ENCODE measurements around the gene PANX2. TPM values are rescaled to one million over a fixed set of nuclear protein-coding genes. Genes with fewer than 3 reads are reported as not detected.

The PANX2 gene
- total RNA-seq, 2 donors from 2014 or later = 0.09 to 0.14 TPM

Other genes with a start within 250 kb of the PANX2 start
- gene PIM3, start 210.0 kb upstream of the PANX2 start, total RNA-seq = 100 to 1,000 TPM in 1 of 2 donors, 10 to 100 TPM in 1; 45.6 to 201 TPM
- under 1 TPM; 0.17 to 0.31 TPM for gene IL17REL, start 158.0 kb upstream of the PANX2 start, total RNA-seq
- not detected for gene TTLL8, start 112.4 kb upstream of the PANX2 start, total RNA-seq
- gene MLC1, start 85.3 kb upstream of the PANX2 start, total RNA-seq = under 1 TPM in 1 of 2 donors, not detected in 1; 0.14 TPM
- under 1 TPM in 1 of 2 donors, not detected in 1; 0.70 TPM for gene MOV10L1, start 80.7 kb upstream of the PANX2 start, total RNA-seq
- 10 to 100 TPM; 46.4 to 63.5 TPM for gene TRABD, start 15.2 kb downstream of the PANX2 start, total RNA-seq
- gene SELENOO, start 30.3 kb downstream of the PANX2 start, total RNA-seq = 10 to 100 TPM; 21.9 to 29.6 TPM
- 10 to 100 TPM; 26.3 to 31.6 TPM for gene TUBGCP6, start 74.3 kb downstream of the PANX2 start, total RNA-seq
- 10 to 100 TPM; 48.3 to 49.2 TPM for gene HDAC10, start 80.5 kb downstream of the PANX2 start, total RNA-seq
- gene MAPK12, start 91.0 kb downstream of the PANX2 start, total RNA-seq = 1 to 10 TPM; 3.0 to 3.1 TPM
- 1 to 10 TPM; 1.2 to 1.9 TPM for gene MAPK11, start 99.6 kb downstream of the PANX2 start, total RNA-seq
- 100 to 1,000 TPM; 290 TPM for gene PLXNB2, start 136.9 kb downstream of the PANX2 start, total RNA-seq
- 1 to 10 TPM; 3.7 to 4.7 TPM for gene DENND6B, start 156.3 kb downstream of the PANX2 start, total RNA-seq
- 10 to 100 TPM; 44.6 to 61.0 TPM for gene PPP6R2, start 172.6 kb downstream of the PANX2 start, total RNA-seq